ENCODE results near the gene WNK4.
A peak's percentile ranks its signal among the peaks of the same experiment; 100 is the strongest.

The WNK4 gene

GRCh38 chr17:42833767-42834422, 53.5 kb downstream of the WNK4 start:
- TF ChIP-seq CTCF (conservative IDR thresholded peaks at IDR 0.05): no peak
- H3K27ac ChIP-seq: peak overlapping the region; percentile 88

- no peak for TF ChIP-seq CTCF (conservative IDR thresholded peaks at IDR 0.05)
- H3K27ac ChIP-seq: no peak overlapping the region
Observed at GRCh38 chr17:42835732-42836131, 55.3 kb downstream of the WNK4 start.

GRCh38 chr17:42841975-42842685, 61.7 kb downstream of the WNK4 start:
- no peak for TF ChIP-seq CTCF (conservative IDR thresholded peaks at IDR 0.05)
- H3K27ac ChIP-seq: no peak overlapping the region

- TF ChIP-seq CTCF (conservative IDR thresholded peaks at IDR 0.05): peak; percentile 99
- H3K27ac ChIP-seq: no peak overlapping the region
Observed at GRCh38 chr17:42843358-42843934, 63.0 kb downstream of the WNK4 start.

GRCh38 chr17:42844271-42844670, 63.9 kb downstream of the WNK4 start, which contains the start of gene AOC2:
Gene AOC2 (plus strand): TSS chr17:42844580. CDS start chr17:42844627, 47 bp downstream.
- no peak for TF ChIP-seq CTCF (conservative IDR thresholded peaks at IDR 0.05)

GRCh38 chr17:42844761-42845555, 64.5 kb downstream of the WNK4 start:
- no peak for TF ChIP-seq CTCF (conservative IDR thresholded peaks at IDR 0.05)
- H3K27ac ChIP-seq: no peak overlapping the region

More at GRCh38 chr17:42844271-42844670, 63.9 kb downstream of the WNK4 start, which contains the start of gene AOC2:
- no peak within 1 kb of the TSS for H3K27ac ChIP-seq

GRCh38 chr17:42845556-42845917, 65.1 kb downstream of the WNK4 start:
- no peak overlapping the region for H3K27ac ChIP-seq
- TF ChIP-seq CTCF (conservative IDR thresholded peaks at IDR 0.05): no peak
